Measurements from ENCODE around the gene ATG7.

DNA sequence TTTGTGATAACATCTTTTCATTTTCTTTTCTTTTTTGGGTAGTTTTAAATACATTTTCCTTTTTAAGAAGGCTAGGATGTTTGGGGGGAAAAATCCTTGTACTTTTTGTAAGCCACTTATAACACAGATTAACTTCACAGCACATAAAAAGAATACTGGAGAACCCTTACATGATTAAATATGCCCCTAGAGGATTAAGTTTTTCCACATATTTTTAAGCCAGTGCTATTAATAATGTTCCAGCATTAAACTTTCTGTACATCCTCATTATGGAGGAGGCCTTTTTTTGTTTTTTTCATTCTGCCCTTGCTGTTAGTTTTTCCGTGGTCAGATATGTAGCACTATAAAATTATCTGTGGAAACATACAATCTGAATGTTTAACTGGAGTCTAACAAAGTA is 147.9 kb downstream of the ATG7 start:
- TF ChIP-seq, protein P1, sequence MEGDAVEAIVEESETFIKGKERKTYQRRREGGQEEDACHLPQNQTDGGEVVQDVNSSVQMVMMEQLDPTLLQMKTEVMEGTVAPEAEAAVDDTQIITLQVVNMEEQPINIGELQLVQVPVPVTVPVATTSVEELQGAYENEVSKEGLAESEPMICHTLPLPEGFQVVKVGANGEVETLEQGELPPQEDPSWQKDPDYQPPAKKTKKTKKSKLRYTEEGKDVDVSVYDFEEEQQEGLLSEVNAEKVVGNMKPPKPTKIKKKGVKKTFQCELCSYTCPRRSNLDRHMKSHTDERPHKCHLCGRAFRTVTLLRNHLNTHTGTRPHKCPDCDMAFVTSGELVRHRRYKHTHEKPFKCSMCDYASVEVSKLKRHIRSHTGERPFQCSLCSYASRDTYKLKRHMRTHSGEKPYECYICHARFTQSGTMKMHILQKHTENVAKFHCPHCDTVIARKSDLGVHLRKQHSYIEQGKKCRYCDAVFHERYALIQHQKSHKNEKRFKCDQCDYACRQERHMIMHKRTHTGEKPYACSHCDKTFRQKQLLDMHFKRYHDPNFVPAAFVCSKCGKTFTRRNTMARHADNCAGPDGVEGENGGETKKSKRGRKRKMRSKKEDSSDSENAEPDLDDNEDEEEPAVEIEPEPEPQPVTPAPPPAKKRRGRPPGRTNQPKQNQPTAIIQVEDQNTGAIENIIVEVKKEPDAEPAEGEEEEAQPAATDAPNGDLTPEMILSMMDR (IDR thresholded peaks at IDR 0.05) = no peak
- TF ChIP-seq EP300 (IDR thresholded peaks at IDR 0.05) = no peak
